ENCODE measurements around the gene ST6GAL2.

Gene ST6GAL2

DNA sequence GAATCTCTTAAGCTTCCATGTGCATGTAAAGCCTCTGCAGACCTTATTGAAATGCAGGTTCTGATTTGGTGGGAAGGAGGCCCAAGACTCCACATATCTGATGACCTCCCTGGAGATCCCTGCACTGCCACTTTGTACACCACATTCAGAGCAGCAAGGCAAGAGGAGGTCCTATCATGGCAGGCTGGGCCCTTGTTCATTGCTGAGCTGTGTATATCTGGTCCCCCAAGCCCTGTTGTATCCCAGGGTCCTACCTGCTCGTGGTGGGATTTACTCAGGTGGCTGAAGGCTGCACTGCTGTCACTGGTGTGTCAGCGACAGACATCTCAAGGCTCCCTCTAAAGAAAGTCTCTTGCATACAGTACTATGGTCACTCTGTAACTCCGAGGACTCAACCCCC is 114.2 kb downstream of the ST6GAL2 start:
- no peak for TF ChIP-seq EP300 (IDR thresholded peaks at IDR 0.05; ENCODE audit: borderline replicate concordance)
- TF ChIP-seq TAF1 (IDR thresholded peaks at IDR 0.05; ENCODE audit: low read depth) = no peak
- TF ChIP-seq FOXM1 (IDR thresholded peaks at IDR 0.05; ENCODE audit: borderline replicate concordance, low read depth) = no peak
- no peak for TF ChIP-seq NFIC (IDR thresholded peaks at IDR 0.05)
- no peak for TF ChIP-seq ZBTB7A (IDR thresholded peaks at IDR 0.05; ENCODE audit: low read depth)
- TF ChIP-seq CEBPB (IDR thresholded peaks at IDR 0.05) = no peak

DNA sequence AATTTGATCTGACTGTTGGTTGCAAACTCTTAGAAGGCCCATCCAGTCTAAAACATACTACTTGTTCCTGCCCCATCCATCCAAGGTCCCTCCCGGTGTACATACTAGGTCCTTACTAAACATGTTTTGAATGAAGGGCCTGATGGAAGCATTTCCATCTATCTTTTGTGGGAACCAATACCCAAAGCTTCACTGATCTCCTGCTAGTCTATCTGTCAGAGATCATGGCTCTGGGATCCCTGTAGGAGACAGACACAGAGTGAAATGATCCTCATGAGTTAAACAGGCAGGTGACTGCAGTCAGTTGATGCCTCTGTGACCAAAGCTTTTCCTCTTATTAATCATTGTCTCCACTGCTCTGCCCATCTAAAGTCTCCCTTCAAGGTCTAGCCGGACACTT is 115.0 kb downstream of the ST6GAL2 start:
- TF ChIP-seq EP300 (IDR thresholded peaks at IDR 0.05; ENCODE audit: borderline replicate concordance) (no peak), ZBTB7A (IDR thresholded peaks at IDR 0.05; ENCODE audit: low read depth) (no peak), TAF1 (IDR thresholded peaks at IDR 0.05; ENCODE audit: low read depth) (no peak), NFIC (IDR thresholded peaks at IDR 0.05) (no peak), TEAD4 (IDR thresholded peaks at IDR 0.05) (no peak), YY1 (IDR thresholded peaks at IDR 0.05; ENCODE audit: low read depth) (no peak), CEBPB (IDR thresholded peaks at IDR 0.05) (no peak), EGR1 (IDR thresholded peaks at IDR 0.05) (no peak), RAD21 (IDR thresholded peaks at IDR 0.05; ENCODE audit: low read depth) (no peak), TCF12 (IDR thresholded peaks at IDR 0.05; ENCODE audit: low read depth) (no peak), FOXM1 (IDR thresholded peaks at IDR 0.05; ENCODE audit: borderline replicate concordance, low read depth) (no peak), CREB1 (IDR thresholded peaks at IDR 0.05; ENCODE audit: low read depth) (no peak)
- TF ChIP-seq, protein P1, sequence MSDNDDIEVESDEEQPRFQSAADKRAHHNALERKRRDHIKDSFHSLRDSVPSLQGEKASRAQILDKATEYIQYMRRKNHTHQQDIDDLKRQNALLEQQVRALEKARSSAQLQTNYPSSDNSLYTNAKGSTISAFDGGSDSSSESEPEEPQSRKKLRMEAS (IDR thresholded peaks at IDR 0.05) = no peak
- TF ChIP-seq, protein P2, sequence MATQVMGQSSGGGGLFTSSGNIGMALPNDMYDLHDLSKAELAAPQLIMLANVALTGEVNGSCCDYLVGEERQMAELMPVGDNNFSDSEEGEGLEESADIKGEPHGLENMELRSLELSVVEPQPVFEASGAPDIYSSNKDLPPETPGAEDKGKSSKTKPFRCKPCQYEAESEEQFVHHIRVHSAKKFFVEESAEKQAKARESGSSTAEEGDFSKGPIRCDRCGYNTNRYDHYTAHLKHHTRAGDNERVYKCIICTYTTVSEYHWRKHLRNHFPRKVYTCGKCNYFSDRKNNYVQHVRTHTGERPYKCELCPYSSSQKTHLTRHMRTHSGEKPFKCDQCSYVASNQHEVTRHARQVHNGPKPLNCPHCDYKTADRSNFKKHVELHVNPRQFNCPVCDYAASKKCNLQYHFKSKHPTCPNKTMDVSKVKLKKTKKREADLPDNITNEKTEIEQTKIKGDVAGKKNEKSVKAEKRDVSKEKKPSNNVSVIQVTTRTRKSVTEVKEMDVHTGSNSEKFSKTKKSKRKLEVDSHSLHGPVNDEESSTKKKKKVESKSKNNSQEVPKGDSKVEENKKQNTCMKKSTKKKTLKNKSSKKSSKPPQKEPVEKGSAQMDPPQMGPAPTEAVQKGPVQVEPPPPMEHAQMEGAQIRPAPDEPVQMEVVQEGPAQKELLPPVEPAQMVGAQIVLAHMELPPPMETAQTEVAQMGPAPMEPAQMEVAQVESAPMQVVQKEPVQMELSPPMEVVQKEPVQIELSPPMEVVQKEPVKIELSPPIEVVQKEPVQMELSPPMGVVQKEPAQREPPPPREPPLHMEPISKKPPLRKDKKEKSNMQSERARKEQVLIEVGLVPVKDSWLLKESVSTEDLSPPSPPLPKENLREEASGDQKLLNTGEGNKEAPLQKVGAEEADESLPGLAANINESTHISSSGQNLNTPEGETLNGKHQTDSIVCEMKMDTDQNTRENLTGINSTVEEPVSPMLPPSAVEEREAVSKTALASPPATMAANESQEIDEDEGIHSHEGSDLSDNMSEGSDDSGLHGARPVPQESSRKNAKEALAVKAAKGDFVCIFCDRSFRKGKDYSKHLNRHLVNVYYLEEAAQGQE (IDR thresholded peaks at IDR 0.05; ENCODE audit: low read depth) = no peak
- TF ChIP-seq, protein P3, sequence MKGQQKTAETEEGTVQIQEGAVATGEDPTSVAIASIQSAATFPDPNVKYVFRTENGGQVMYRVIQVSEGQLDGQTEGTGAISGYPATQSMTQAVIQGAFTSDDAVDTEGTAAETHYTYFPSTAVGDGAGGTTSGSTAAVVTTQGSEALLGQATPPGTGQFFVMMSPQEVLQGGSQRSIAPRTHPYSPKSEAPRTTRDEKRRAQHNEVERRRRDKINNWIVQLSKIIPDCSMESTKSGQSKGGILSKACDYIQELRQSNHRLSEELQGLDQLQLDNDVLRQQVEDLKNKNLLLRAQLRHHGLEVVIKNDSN (IDR thresholded peaks at IDR 0.05) = no peak

DNA sequence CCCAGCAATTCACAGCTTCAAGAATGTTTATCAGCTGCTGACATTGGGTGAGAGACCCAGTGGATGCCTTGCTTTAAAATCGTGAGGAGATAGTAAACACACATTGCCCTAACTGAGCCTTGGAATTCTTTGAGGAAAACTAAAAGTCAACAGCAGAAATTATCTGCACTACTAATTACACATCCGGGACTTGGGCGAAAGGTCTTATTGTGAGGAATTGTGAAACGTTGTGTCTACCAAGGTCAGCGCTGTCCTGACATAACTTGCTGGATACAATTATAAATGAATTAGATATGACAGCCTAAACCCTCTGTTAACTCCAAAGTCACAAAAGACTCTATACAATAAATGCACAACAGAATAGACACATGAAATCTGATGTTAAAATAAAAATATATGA is 121.4 kb downstream of the ST6GAL2 start:
- TF ChIP-seq TEAD4 (IDR thresholded peaks at IDR 0.05) = no peak

DNA sequence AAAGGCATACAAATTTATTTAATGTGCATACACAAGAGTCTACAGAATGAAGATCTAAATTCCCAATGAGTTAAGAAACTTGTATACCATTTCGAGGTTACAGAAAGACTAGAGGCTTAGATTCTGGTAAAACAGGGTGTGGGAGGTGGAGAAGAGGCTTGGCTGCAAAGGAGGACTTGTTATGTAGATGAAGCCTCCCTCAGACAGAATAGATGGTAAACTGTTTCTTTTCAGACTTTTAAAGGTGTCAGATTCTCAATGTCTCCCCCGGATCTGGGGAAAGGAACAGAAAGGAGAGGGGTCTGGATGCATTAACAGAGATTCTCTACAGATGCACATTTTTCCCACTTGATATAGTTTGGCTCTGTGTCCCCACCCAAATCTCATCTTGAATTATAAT is 126.0 kb downstream of the ST6GAL2 start:
- no peak for TF ChIP-seq CREB1 (IDR thresholded peaks at IDR 0.05; ENCODE audit: low read depth)

DNA sequence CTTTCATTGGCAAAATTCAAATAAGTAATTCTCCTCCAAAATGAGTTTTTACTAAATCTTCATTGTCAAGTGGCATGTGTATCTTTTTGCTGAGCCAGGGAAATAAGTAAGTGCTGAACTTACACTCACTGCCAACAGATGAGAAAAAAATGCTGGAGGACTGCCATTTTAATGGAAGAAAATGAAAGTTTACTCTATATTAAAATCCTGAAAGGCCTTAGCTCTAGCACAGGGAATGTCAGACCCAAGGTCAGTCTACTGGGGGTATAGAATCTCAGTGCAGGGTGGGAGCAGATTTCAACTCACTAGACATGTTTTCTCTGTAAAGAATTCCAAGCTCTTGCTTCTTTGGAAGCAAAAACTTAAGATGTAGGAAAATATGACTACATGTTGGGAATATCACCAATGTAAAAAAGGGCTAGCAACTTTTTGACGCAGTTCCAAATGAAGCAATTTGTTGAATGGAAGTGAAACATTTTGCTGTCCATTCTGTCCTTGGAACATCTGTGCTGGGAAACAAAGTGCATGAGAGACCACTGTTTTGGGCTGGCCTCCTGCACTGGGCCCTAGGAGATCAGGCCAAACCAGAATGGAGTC is 127.0 kb downstream of the ST6GAL2 start:
- TF ChIP-seq EGR1 (IDR thresholded peaks at IDR 0.05) (no peak), ZBTB7A (IDR thresholded peaks at IDR 0.05; ENCODE audit: low read depth) (no peak), TCF12 (IDR thresholded peaks at IDR 0.05; ENCODE audit: low read depth) (no peak), EP300 (IDR thresholded peaks at IDR 0.05; ENCODE audit: borderline replicate concordance) (no peak), TEAD4 (IDR thresholded peaks at IDR 0.05) (no peak), RAD21 (IDR thresholded peaks at IDR 0.05; ENCODE audit: low read depth) (no peak), FOXM1 (IDR thresholded peaks at IDR 0.05; ENCODE audit: borderline replicate concordance, low read depth) (no peak), CREB1 (IDR thresholded peaks at IDR 0.05; ENCODE audit: low read depth) (no peak), CEBPB (IDR thresholded peaks at IDR 0.05) (no peak), NFIC (IDR thresholded peaks at IDR 0.05) (no peak), TAF1 (IDR thresholded peaks at IDR 0.05; ENCODE audit: low read depth) (no peak), YY1 (IDR thresholded peaks at IDR 0.05; ENCODE audit: low read depth) (no peak)
- TF ChIP-seq, protein P2 (IDR thresholded peaks at IDR 0.05; ENCODE audit: low read depth) = no peak
- TF ChIP-seq, protein P3 (IDR thresholded peaks at IDR 0.05) = no peak
- TF ChIP-seq, protein P1 (IDR thresholded peaks at IDR 0.05) = no peak

Measured in Ishikawa (cell line).